GM19438 (cell line): ENCODE measurements around the gene DOK1.

Experiments
- ATAC-seq: cut with Tn5 transposase; IDR thresholded peaks from one replicate; pipeline ENCODE4 v1.9.1; 2021; ENCODE audit warnings: low read depth; ENCODE audit not compliant: unreplicated experiment

Gene DOK1

GRCh38 chr2:74553892-74554819 is at the start of gene DOK1, which contains the start of gene LOXL3:
Gene DOK1, plus strand, starts transcription at chr2:74554720. Its CDS starts 35 bp downstream, at chr2:74554755.
Gene LOXL3, minus strand, starts transcription at chr2:74553942. Its CDS starts 1,308 bp downstream, at chr2:74552634.
- peak; percentile 44 for ATAC-seq

GRCh38 chr2:74505448-74506246 is 48.9 kb upstream of the DOK1 start:
- ATAC-seq: no peak

GRCh38 chr2:74507145-74507925 is 47.2 kb upstream of the DOK1 start, which contains the start of gene PCGF1:
Gene PCGF1, minus strand, starts transcription at chr2:74507695. Its CDS starts 27 bp downstream, at chr2:74507668.
- ATAC-seq: peak; percentile 91

GRCh38 chr2:74507926-74508520 is 46.5 kb upstream of the DOK1 start:
- peak; percentile 2 for ATAC-seq

- ATAC-seq: no peak
Observed at GRCh38 chr2:74510272-74510671, 44.2 kb upstream of the DOK1 start.

GRCh38 chr2:74511104-74511989 is 43.2 kb upstream of the DOK1 start:
- no peak for ATAC-seq

GRCh38 chr2:74512744-74513604 is 41.5 kb upstream of the DOK1 start:
- ATAC-seq: no peak

GRCh38 chr2:74513605-74514367 is 40.7 kb upstream of the DOK1 start:
- ATAC-seq: no peak

- no peak for ATAC-seq
Observed at GRCh38 chr2:74514368-74515270, 39.9 kb upstream of the DOK1 start, which contains the start of gene TLX2. Gene TLX2, plus strand, starts transcription at chr2:74514450. Its CDS starts 357 bp downstream, at chr2:74514807.

- ATAC-seq: no peak
Observed at GRCh38 chr2:74515271-74515980, 39.1 kb upstream of the DOK1 start.

- ATAC-seq: no peak
Observed at GRCh38 chr2:74515981-74516633, 38.4 kb upstream of the DOK1 start.

- ATAC-seq: no peak
Observed at GRCh38 chr2:74516650-74517049, 37.9 kb upstream of the DOK1 start.

- ATAC-seq: no peak
Observed at GRCh38 chr2:74522516-74522915, 32.0 kb upstream of the DOK1 start.

GRCh38 chr2:74524005-74524404 is 30.5 kb upstream of the DOK1 start:
- no peak for ATAC-seq
